GM18508 (cell line): ENCODE results near the gene CHD2.

ENCODE experiments used
- ATAC-seq: cut with Tn5 transposase; IDR thresholded peaks from one replicate; pipeline ENCODE4 v1.9.1; 2021; ENCODE audit warnings: moderate number of reproducible peaks; ENCODE audit not compliant: insufficient read depth, unreplicated experiment

The CHD2 gene

DNA sequence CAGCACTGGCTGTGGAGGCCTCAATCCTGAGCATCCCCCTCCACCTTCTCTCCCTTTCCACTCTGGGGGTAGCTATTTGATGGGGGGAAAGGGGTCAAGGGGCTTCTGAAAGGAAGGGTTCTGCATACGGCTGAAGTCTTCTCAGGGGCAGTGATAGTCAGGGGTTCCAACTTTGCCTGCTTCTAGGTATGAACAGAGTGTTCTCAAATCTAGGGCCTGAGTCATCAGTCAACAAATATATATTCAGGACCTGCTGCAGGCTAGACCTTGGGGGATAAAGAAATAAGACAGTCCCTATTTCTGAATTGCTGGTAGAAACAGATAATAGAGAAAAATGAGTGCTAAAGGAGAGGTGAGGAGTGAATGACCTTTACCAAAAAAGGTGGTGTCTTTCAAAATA is 176.1 kb downstream of the CHD2 start:
- no peak for ATAC-seq

DNA sequence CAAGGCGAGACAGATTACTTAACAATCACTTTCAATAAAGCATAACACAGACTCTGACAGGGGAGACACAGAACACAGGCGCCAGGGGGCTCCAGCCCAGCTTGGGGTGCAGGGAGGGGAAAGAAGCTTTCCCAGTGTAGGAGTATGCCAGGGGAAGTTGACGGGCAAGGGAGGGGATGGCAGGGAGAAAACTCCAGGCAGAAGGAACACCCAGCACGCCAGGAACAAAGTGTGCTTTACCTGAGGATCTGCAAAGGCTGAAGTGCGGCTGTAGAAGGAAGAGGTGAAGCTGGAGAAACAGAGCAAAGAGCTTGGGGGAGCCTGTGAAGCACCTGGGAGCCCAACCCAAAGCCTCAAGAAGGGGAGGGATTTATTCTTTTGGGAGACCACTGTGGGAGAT is 176.8 kb downstream of the CHD2 start:
- no peak for ATAC-seq
